IMR-90 (cell line): ENCODE results near the gene SEPTIN2. TPM values are rescaled to one million over a fixed set of nuclear protein-coding genes. Genes with fewer than 3 reads are reported as not detected.

Experiments
- ATAC-seq: fragments of 200-7000 bp; cut with Tn5 transposase; 2 replicates; pipeline ENCODE4 v1.9.1; 2020; ENCODE audit warnings: low read depth, mild to moderate bottlenecking, moderate library complexity
- BruUV-seq: library from RNA; stranded (reverse); fragments of 400-500 nt; replicated peaks from 2 replicates; lab custom pipeline; 2021; lab: Mats Ljungman, UMichigan
- CTCF ChIA-PET: fragments of 300-600 bp; formaldehyde crosslinking; extraction: SDS; loops from one replicate; lab custom pipeline; 2021; ENCODE audit warnings: antibody characterized with exemption; lab: Yijun Ruan, JAX
- POLR2A ChIA-PET: fragments of 300-600 bp; sonication (Branson Sonifier 250); formaldehyde crosslinking; loops from one replicate; lab custom pipeline; 2022; ENCODE audit warnings: antibody characterized with exemption; ENCODE audit not compliant: unreplicated experiment; lab: Charles Lee
- DNase-seq: peaks from one replicate; pipeline ENCODE4 v3.0.0; 2013
- H2AFZ ChIP-seq: replicated peaks from 2 replicates; pipeline ENCODE3; 2013; ENCODE audit warnings: low read length, mild to moderate bottlenecking; ENCODE audit not compliant: poor library complexity
- H2AK5ac ChIP-seq: 2 replicates; pipeline ENCODE4 v1.6.1; 2013; ENCODE audit warnings: low read depth, low read length, inconsistent platforms
- H2AK9ac ChIP-seq: replicated peaks from 2 replicates; pipeline ENCODE3; 2013; ENCODE audit warnings: mild to moderate bottlenecking, low read depth, low read length, moderate library complexity; ENCODE audit not compliant: poor library complexity
- H2BK120ac ChIP-seq: 2 replicates; pipeline ENCODE4 v1.6.1; 2013; ENCODE audit warnings: low read depth, low read length, inconsistent platforms
- H2BK15ac ChIP-seq: 3 replicates; pipeline ENCODE4 v1.6.1; 2013; ENCODE audit warnings: low read depth, low read length, inconsistent platforms
- H2BK20ac ChIP-seq: 2 replicates; pipeline ENCODE4 v1.6.1; 2013; ENCODE audit warnings: low read depth, mild to moderate bottlenecking, inconsistent platforms, low read length, moderate library complexity
- H2BK5ac ChIP-seq: 2 replicates; pipeline ENCODE4 v1.6.1; 2013; ENCODE audit warnings: mild to moderate bottlenecking, low read depth, low read length, inconsistent platforms; ENCODE audit not compliant: poor library complexity, severe bottlenecking
- H3K14ac ChIP-seq: replicated peaks from 2 replicates; pipeline ENCODE4 v1.6.1; 2013; ENCODE audit warnings: low read depth, low read length, inconsistent platforms
- H3K18ac ChIP-seq: 2 replicates; pipeline ENCODE4 v1.6.1; 2013; ENCODE audit warnings: low read depth, low read length, control low read depth
- H3K23ac ChIP-seq: 2 replicates; pipeline ENCODE4 v1.6.1; 2013; ENCODE audit warnings: low read depth, low read length, inconsistent platforms
- H3K27ac ChIP-seq: 2 replicates; pipeline ENCODE4 v1.5.1; 2013; ENCODE audit warnings: mild to moderate bottlenecking, control low read depth, low read length; ENCODE audit not compliant: insufficient read depth
- H3K27me3 ChIP-seq: 2 replicates; pipeline ENCODE4 v1.6.1; 2013; ENCODE audit warnings: low read length; ENCODE audit not compliant: control insufficient read depth, insufficient read depth
- H3K36me3 ChIP-seq: 2 replicates; pipeline ENCODE4 v1.6.1; 2013; ENCODE audit warnings: low read length, mixed read lengths; ENCODE audit not compliant: control insufficient read depth, insufficient read depth
- H3K4ac ChIP-seq: 2 replicates; pipeline ENCODE4 v1.6.1; 2013; ENCODE audit warnings: low read depth, low read length, inconsistent platforms
- H3K4me1 ChIP-seq: 2 replicates; pipeline ENCODE4 v1.6.1; 2013; ENCODE audit warnings: low read length, mixed read lengths; ENCODE audit not compliant: control insufficient read depth, insufficient read depth
- H3K4me2 ChIP-seq: 2 replicates; pipeline ENCODE4 v1.6.1; 2013; ENCODE audit warnings: low read depth, mild to moderate bottlenecking, control low read depth, low read length, moderate library complexity
- H3K4me3 ChIP-seq: 2 replicates; pipeline ENCODE4 v1.5.1; 2013; ENCODE audit warnings: low read depth, mild to moderate bottlenecking, control low read depth, low read length, moderate library complexity; ENCODE audit not compliant: insufficient read depth
- H3K56ac ChIP-seq: 2 replicates; pipeline ENCODE4 v1.6.1; 2013; ENCODE audit warnings: low read length, inconsistent platforms; ENCODE audit not compliant: insufficient read depth; ENCODE audit errors: extremely low read depth
- H3K79me1 ChIP-seq, 2 experiments: 2 replicates each; pipeline ENCODE4 v1.6.1; 2013; ENCODE audit warnings: low read length in 2 of 2, inconsistent platforms in 1 of 2, low read depth in 1 of 2
- H3K9ac ChIP-seq: 2 replicates; pipeline ENCODE4 v1.6.1; 2013; ENCODE audit warnings: low read depth, low read length, control low read depth
- H3K9me1 ChIP-seq: 2 replicates; pipeline ENCODE4 v1.6.1; 2013; ENCODE audit warnings: low read length, inconsistent platforms; ENCODE audit not compliant: insufficient read depth
- H3K9me3 ChIP-seq: 2 replicates; pipeline ENCODE4 v1.6.1; 2013; ENCODE audit warnings: low read length; ENCODE audit not compliant: control insufficient read depth, insufficient read depth
- H4K20me1 ChIP-seq: 2 replicates; pipeline ENCODE4 v1.6.1; 2013; ENCODE audit warnings: low read length, inconsistent platforms; ENCODE audit not compliant: insufficient read depth
- H4K5ac ChIP-seq: 2 replicates; pipeline ENCODE4 v1.6.1; 2013; ENCODE audit warnings: mild to moderate bottlenecking, low read depth, low read length, control low read depth
- H4K8ac ChIP-seq, 2 experiments: 2 replicates each; pipeline ENCODE4 v1.6.1; 2013; ENCODE audit warnings: low read depth in 2 of 2, low read length in 2 of 2, control low read depth in 1 of 2, inconsistent platforms in 1 of 2
- H4K91ac ChIP-seq: 2 replicates; pipeline ENCODE4 v1.6.1; 2013; ENCODE audit warnings: low read depth, low read length, inconsistent platforms; ENCODE audit not compliant: insufficient read depth
- BHLHE40 ChIP-seq: fragments of 150-350 bp; IDR thresholded peaks from 2 replicates; pipeline ENCODE4 v1.6.1; 2016; ENCODE audit warnings: mild to moderate bottlenecking, low read depth, low read length
- CEBPB ChIP-seq: IDR thresholded peaks from 2 replicates; pipeline ENCODE4 v1.6.1; 2012; ENCODE audit warnings: low read depth, low read length, improper control_type of control experiment
- CHD1 ChIP-seq: IDR thresholded peaks from 2 replicates; pipeline ENCODE4 v1.6.1; 2012; ENCODE audit warnings: low read depth, low read length, improper control_type of control experiment
- FOS ChIP-seq: fragments of 150-350 bp; IDR thresholded peaks from 2 replicates; pipeline ENCODE4 v1.6.1; 2016; ENCODE audit warnings: low read depth, low read length
- MAFK ChIP-seq: IDR thresholded peaks from 2 replicates; pipeline ENCODE4 v1.6.1; 2012; ENCODE audit warnings: low read depth, low read length, improper control_type of control experiment
- MAZ ChIP-seq: IDR thresholded peaks from 2 replicates; pipeline ENCODE4 v1.6.1; 2012; ENCODE audit warnings: low read depth, mild to moderate bottlenecking, low read length, improper control_type of control experiment, moderate library complexity, borderline replicate concordance
- NFE2L2 ChIP-seq: fragments of 150-350 bp; IDR thresholded peaks from 2 replicates; pipeline ENCODE4 v1.6.1; 2016; ENCODE audit warnings: low read depth, mild to moderate bottlenecking, low read length
- POLR2A ChIP-seq: IDR thresholded peaks from 2 replicates; pipeline ENCODE4 v1.6.1; 2012; ENCODE audit warnings: mild to moderate bottlenecking, low read depth, low read length
- RAD21 ChIP-seq: IDR thresholded peaks from 2 replicates; pipeline ENCODE4 v1.6.1; 2012; ENCODE audit warnings: low read length, improper control_type of control experiment
- RFX5 ChIP-seq: IDR thresholded peaks from 2 replicates; pipeline ENCODE4 v1.8.0; 2012; ENCODE audit warnings: low read depth, mild to moderate bottlenecking, low read length, moderate library complexity
- SMC3 ChIP-seq: fragments of 150-350 bp; IDR thresholded peaks from 2 replicates; pipeline ENCODE4 v1.6.1; 2016; ENCODE audit warnings: low read depth, mild to moderate bottlenecking, antibody characterized with exemption, low read length, moderate library complexity
- WGBS, 2 experiments: methylation state at CpG; one replicate each; pipeline versions ENCODE4 v1.1.5 to v1.1.7; 2013; ENCODE audit warnings: missing lambda C conversion rate in 2 of 2; ENCODE audit not compliant: insufficient read length in 1 of 2; ENCODE audit errors: extremely low coverage in 2 of 2; 5-methylcytosine and 5-hydroxymethylcytosine counted together
- dilution Hi-C: fragments of 300-500 bp; cut with HindIII; formaldehyde crosslinking; loops from one replicate; pipeline ENCODE4 v1.14.3; 2018; ENCODE audit warnings: low sequenced_read_pairs; ENCODE audit not compliant: unreplicated experiment
- in situ Hi-C: fragments of 300-500 bp; cut with MboI; formaldehyde crosslinking; loops from 3 replicates; pipeline ENCODE4 v1.14.3; 2019; ENCODE audit warnings: low sequenced_read_pairs, inconsistent platforms, mixed read lengths
- intact Hi-C: fragments of 100-400 bp; cut with micrococcal nuclease; formaldehyde crosslinking; loops from 2 replicates; pipeline ENCODE4 v1.10.0; 2022
- polyA plus RNA-seq, 3 experiments: library from polyadenylated mRNA; depleted of rRNA; stranded (reverse); fragments of >200 nt; gene quantifications; 2 replicates each; pipeline ENCODE4 v1.2.3, GENCODE V29; 2012; ENCODE audit warnings: low replicate concordance in 1 of 3
- total RNA-seq: library from RNA; depleted of rRNA; stranded (reverse); fragments of >200 nt; gene quantifications from 2 replicates; pipeline ENCODE4 v1.2.3, GENCODE V29; 2012
- TF ChIP-seq, protein P1 (sequence below): fragments of 150-350 bp; IDR thresholded peaks from 2 replicates; pipeline ENCODE4 v1.6.1; 2017; ENCODE audit warnings: mild to moderate bottlenecking, antibody characterized with exemption, low read length, low read depth

Gene SEPTIN2
- total and polyA plus RNA-seq, 2 of the 4 experiments (the other 2 are of a cell fraction): 420 to 504 TPM

- dilution Hi-C loops: no loop called here
- Histone ChIP-seq H3K23ac (peak overlapping the region; percentile 84), H3K9me3 (no peaks in the 10 kb centered on the region), H2AK5ac (no peak overlapping the region), H2BK5ac (no peak overlapping the region), H2AK9ac (no peak overlapping the region), H3K18ac (no peak overlapping the region), H3K36me3 (peaks cover 33% of the 10 kb centered on the region), H4K8ac (no peak overlapping the region), H3K9ac (peak overlapping the region; percentile 88), H3K4me1 (peaks cover 25% of the 10 kb centered on the region), H4K5ac (no peak overlapping the region), H3K56ac (no peak overlapping the region), H3K27me3 (no peaks in the 10 kb centered on the region), H3K4ac (no peak overlapping the region), H3K9me1 (peaks cover 39% of the 10 kb centered on the region), H3K14ac (0 out of 2 replicates have a peak overlapping the region, but pooled peaks have one; percentile 26), H3K27ac (no peak overlapping the region), H3K4me3 (peak overlapping the region; percentile 74; the same call in 1 of the 2 replicates), H2BK20ac (no peak overlapping the region), H2BK15ac (no peak overlapping the region), H3K79me1 (peaks cover 37 to 82% of the 10 kb centered on the region in 2 experiments), H4K20me1 (peaks cover 88% of the 10 kb centered on the region), H3K4me2 (peak overlapping the region; percentile 91), H4K91ac (no peak overlapping the region), H2AFZ (no peak overlapping the region), H2BK120ac (no peak overlapping the region)
- in situ Hi-C loops: no loop called here
- POLR2A ChIA-PET: no interaction called here
- DNase-seq (no peak), ATAC-seq (no peak)
- intact Hi-C loops: loop anchor here (5.0 kb wide), 1 partner anchor 237 kb away; the partner anchor contains the start of gene STK25
- BruUV-seq: no TSS peak
- no peak for TF ChIP-seq RFX5
- TF ChIP-seq SMC3: no peak
- no peak for TF ChIP-seq BHLHE40
- TF ChIP-seq FOS: no peak
- TF ChIP-seq MAZ: no peak
- no peak for TF ChIP-seq CEBPB
- no peak for TF ChIP-seq POLR2A
- no peak for TF ChIP-seq CHD1
- TF ChIP-seq, protein P1, sequence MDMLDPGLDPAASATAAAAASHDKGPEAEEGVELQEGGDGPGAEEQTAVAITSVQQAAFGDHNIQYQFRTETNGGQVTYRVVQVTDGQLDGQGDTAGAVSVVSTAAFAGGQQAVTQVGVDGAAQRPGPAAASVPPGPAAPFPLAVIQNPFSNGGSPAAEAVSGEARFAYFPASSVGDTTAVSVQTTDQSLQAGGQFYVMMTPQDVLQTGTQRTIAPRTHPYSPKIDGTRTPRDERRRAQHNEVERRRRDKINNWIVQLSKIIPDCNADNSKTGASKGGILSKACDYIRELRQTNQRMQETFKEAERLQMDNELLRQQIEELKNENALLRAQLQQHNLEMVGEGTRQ: no peak
- TF ChIP-seq MAFK: no peak
- TF ChIP-seq RAD21: no peak
- no peak for TF ChIP-seq NFE2L2
- 77% methylated on average over 4 of the region's 5 CpGs; no CpG with 5 or more reads in 1 of the 2 experiments for WGBS, 2 experiments
- CTCF ChIA-PET: no interaction called here
Observed at GRCh38 chr2:241270531-241270930, 45.2 kb upstream of the SEPTIN2 start.
